Renal cortex interstitium (tissue), 11 donors: ENCODE measurements around the gene MDGA2. TPM values are rescaled to one million over a fixed set of nuclear protein-coding genes. Genes with fewer than 3 reads are reported as not detected.
"Not testable (repeated sequence)": the region's sequence is repeated elsewhere in the genome, so short reads cannot be mapped to it uniquely, and the experiment has no call there.

Experiments used
- DNase-seq, 11 donors: peaks; one replicate each; pipeline ENCODE4 v3.0.0-alpha.2; 2013; ENCODE audit warnings: low read depth in 9 of 11, low spot score in 4 of 11; ENCODE audit errors: extremely low read depth in 1 of 11
- polyA plus RNA-seq, 3 donors: library from polyadenylated mRNA; unstranded; fragments of 120-200 nt; gene quantifications; one replicate each; pipeline ENCODE4 v1.2.1, GENCODE V29; 2013; ENCODE audit not compliant: insufficient read length in 3 of 3

Gene MDGA2
- polyA plus RNA-seq, 3 donors: 2.0 to 2.9 (median 2.3) TPM

DNA sequence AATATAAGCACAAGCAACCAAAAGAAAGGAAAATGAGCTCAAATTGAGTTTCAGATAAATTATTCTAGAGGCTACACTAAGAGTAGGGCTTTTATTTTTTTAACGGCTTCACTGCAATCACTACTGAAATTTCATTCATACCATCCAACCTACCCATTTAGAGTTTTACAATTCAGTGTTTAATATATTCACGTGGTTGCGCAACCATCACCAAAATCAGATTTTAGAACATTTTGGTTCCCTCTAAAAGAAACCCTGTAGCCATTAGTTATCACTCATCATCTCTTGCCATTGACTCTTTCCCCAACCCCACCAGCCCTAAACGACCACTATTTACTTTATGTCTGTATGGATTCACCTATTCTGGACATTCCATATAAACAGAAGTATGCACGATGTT lies 401.5 kb downstream of the MDGA2 start:
- DNase-seq: no peak

- DNase-seq: no peak
These were observed 404.7 kb downstream of the MDGA2 start for GRCh38 chr14:47270715-47271114.

DNA sequence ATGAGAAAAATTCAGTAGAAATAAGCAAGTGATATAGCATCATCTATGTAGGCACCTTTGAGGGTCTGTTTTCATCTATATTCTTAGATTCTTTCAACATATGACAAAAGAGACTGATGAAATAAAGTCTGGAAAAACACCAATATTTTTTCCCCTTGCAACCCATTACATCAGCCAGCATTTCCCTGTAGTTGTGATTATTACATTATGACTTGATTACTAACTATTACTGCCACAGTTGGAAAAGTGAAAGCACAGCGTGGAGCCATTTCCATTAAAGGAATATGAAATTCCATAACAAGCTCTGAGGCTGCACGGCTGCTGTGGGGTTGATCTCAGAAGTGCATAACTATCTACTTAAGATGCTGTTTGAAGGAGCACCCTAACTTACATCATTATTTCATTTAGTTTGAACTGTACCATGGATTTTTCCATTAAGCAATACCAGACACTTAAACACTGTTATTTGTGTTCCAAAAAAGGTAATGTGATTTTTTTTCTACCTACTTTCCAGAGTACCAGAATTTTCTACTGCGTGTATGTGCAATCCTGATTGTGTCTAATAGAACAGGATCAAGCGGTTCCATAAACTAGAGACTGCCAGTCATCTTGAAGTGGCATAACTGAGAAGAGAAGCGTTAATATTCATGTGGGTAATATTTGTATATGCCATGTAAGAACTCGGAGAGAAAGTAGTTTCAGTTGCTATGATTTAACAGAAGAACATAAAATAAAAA lies 405.5 kb downstream of the MDGA2 start:
- DNase-seq: no peak

DNA sequence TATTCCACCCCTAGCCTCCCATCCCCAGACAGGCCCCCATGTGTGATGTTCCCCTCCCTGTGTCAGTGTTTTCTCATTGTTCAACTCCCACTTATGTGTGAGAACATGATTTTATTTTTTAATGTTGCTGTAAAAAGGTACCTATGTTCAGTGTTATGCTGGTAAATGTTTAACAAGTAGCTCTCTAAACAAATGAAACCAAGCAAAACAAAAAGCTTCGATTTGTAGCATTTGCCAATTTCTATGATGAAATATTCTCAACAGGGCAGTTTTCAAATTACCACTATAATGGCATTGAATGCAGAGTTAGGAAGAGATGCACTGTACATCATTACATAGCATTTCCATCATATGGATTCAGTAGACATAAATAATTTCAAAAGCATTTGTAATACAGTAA lies 410.6 kb downstream of the MDGA2 start:
- no peak for DNase-seq

DNA sequence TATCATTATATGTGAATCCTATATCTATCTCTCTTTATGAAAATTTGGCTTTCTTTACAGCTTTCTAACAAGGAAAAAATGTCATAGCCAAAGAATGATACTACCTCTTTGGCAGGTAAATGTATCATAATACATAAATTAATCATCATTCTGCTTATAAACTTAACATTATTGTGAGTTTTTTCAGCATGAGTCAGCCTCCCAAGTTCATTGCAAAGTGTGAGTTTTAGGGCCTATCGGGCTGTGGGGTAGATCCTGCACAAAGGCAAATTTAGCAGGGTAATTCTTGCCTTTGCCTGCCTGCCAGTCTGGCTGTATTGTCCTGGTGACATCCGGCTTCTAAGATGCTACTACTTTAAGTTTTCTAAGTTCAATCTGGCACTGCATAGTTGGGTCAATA lies 412.6 kb downstream of the MDGA2 start:
- DNase-seq: no peak

GRCh38 chr14:47261350-47261749 lies 414.1 kb downstream of the MDGA2 start:
- DNase-seq: no peak

- DNase-seq: no peak
These were observed 415.6 kb downstream of the MDGA2 start for GRCh38 chr14:47259796-47260195.

- no peak for DNase-seq
These were observed 418.4 kb downstream of the MDGA2 start for GRCh38 chr14:47257013-47257412.

- no peak for DNase-seq
These were observed 422.6 kb downstream of the MDGA2 start for GRCh38 chr14:47252802-47253201.

DNA sequence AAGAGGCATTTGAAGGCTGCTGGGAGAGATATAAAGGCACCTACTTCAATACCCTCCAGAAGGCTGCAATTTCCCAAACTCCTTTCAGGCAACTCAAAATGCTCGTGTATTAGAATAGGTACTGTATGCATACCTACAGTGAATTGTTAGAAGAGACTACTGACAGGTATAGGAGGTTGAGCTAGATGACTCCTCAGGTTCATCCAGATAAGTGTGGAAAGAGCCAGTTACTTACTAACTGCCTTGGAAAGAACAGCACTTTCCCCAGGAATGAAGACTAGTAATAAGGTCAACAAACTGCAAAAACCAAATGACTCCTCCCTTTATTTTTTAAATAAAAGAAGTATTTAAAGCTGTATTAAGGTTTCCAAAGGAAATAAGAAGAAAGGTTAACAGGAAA lies 429.0 kb downstream of the MDGA2 start:
- no peak for DNase-seq

- not testable (repeated sequence) for DNase-seq
These were observed 432.8 kb downstream of the MDGA2 start for GRCh38 chr14:47242579-47242978.

GRCh38 chr14:47240748-47241437 lies 434.5 kb downstream of the MDGA2 start:
- no peak for DNase-seq

DNA sequence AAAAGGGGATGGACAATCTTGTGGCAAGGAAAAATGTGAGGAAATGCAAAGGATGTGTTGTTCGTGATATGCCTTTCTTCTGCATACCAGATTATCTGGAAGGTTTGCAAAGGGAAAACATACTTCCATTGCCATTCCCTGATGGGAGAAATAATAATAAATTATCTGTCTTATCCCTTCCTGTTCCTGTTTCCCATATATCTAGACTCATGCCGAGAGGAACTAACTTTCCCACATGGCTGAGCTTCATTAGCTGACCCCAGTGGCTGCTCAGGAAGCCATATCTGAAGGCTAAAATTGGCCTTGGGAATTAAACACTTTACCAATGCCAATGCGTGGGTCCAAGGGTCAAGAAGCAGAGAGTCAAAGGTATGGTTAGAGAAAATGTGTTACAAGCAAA lies 439.8 kb downstream of the MDGA2 start:
- no peak for DNase-seq

- peak in 6 of 11 donors; percentile 5 to 32 (median 10) for DNase-seq
These were observed 448.4 kb downstream of the MDGA2 start for GRCh38 chr14:47226877-47227520.

- DNase-seq: no peak
These were observed 451.7 kb downstream of the MDGA2 start for GRCh38 chr14:47223656-47224055.

- no peak for DNase-seq
These were observed 455.3 kb downstream of the MDGA2 start for GRCh38 chr14:47220096-47220495.

DNA sequence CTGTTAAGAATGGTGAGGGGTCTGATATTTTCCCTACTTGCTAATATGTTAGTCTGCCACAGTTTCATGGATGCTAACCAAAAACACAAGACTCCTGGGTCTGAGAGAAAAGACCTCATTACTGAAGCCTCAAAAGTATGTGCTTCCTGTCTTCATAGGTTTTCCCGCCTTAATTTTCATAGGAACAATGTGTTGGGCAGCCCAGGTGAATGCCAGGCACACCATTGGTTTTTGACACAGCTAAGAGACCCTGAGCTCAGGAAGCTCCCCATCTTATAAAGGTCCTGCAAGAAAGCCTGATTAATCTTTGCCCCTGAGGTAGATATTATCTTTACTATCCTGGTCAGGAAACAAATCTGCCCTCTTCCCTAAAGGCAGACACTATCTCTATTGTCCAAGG lies 464.1 kb downstream of the MDGA2 start:
- DNase-seq: no peak

DNA sequence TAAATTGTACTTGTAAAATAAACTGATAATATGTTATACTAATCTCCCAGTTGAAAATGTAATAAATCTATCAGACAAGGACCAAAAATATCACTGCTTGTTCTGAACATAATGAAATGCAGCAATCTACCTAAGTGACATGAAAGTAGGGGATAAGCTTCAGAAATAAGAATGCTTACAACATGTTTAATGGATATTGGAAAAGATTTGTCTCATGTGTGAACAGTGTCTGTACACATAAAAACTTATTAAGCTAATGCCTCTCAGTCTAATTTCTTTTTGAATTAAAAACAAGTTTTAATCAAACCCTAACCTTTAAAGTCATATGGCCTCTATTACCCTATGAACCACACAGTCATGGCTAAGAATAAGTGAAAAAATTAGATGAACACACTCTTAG lies 465.3 kb downstream of the MDGA2 start:
- no peak for DNase-seq

DNA sequence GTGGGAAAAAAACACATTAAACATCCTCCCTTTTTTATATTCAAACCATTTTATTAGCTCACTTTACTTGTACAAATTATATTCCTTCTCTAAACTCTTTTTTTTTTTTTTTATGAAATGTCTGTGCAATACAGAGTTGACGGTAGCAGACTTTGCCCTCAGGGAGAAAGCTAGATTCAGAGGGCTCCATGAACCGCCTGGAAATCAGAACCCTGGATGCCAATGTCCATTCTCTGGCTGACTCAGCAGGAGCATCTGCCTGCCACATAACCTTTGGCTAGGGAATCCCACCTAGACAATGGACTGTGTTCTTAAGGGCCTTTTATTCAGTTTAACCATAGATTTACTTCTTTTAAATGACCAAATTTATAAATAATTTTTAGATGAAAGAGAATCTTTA lies 467.0 kb downstream of the MDGA2 start:
- no peak for DNase-seq

DNA sequence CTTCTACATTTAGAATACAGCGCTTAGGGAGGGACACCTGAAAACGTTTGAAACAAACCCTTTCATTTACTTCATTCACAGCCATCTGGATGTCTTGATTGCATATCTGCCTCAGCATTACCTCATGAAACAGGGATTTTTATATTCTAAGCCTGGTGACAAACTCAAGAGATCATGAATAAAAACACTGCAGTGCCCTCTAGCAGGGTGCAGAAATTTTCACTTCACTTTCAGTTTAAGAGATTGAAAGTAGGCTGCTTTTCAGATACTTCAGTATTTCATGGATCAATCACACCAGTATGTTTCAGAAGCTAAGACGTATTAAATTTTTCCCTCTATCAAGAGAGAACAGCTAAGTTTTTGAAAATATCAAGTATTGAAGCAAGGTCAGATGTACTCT lies 467.8 kb downstream of the MDGA2 start:
- DNase-seq: no peak
